Loucy (cell line): ENCODE results near the gene CCNJL.
"Not testable (repeated sequence)": the region's sequence is repeated elsewhere in the genome, so short reads cannot be mapped to it uniquely, and the experiment has no call there.

Experiments
- EZH2phosphoT487 ChIP-seq: fragments of 200-600 bp; IDR thresholded peaks from 2 replicates; pipeline ENCODE4 v1.6.1; 2018; ENCODE audit warnings: antibody characterized with exemption, mild to moderate bottlenecking, moderate library complexity, borderline replicate concordance
- TF ChIP-seq, protein P1 (sequence below): fragments of 200-600 bp; sonication (generic); conservative IDR thresholded peaks from 2 replicates; pipeline ENCODE4 v1.5.1; 2014; ENCODE audit warnings: mild to moderate bottlenecking, antibody characterized with exemption, low read length

DNA sequence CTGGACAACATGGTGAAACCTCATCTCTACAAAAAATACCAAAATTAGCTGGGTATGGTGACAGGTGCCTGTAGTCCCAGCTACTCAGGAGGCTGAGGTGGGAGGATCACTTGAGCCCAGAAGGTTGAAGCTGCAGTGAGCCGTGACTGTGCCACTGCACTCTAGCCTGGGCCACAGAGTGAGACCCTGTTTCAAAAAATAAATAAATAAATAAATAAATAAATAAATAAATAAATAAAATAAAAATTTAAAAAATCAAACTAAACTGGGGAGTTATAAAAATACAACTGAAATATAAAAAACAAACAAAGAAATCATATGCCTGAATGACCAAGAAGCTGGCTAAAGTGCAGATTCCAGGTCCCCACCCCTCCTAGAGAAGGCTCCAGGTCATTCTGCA, 62.8 kb downstream of the CCNJL start:
- TF ChIP-seq EZH2phosphoT487: not testable (repeated sequence)
- TF ChIP-seq, protein P1, sequence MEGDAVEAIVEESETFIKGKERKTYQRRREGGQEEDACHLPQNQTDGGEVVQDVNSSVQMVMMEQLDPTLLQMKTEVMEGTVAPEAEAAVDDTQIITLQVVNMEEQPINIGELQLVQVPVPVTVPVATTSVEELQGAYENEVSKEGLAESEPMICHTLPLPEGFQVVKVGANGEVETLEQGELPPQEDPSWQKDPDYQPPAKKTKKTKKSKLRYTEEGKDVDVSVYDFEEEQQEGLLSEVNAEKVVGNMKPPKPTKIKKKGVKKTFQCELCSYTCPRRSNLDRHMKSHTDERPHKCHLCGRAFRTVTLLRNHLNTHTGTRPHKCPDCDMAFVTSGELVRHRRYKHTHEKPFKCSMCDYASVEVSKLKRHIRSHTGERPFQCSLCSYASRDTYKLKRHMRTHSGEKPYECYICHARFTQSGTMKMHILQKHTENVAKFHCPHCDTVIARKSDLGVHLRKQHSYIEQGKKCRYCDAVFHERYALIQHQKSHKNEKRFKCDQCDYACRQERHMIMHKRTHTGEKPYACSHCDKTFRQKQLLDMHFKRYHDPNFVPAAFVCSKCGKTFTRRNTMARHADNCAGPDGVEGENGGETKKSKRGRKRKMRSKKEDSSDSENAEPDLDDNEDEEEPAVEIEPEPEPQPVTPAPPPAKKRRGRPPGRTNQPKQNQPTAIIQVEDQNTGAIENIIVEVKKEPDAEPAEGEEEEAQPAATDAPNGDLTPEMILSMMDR: not testable (repeated sequence)
